GM19467 (cell line): ENCODE results near the gene CCM2L.
"Not testable (repeated sequence)": the region's sequence is repeated elsewhere in the genome, so short reads cannot be mapped to it uniquely, and the experiment has no call there.

Experiments used
- ATAC-seq: cut with Tn5 transposase; IDR thresholded peaks from one replicate; pipeline ENCODE4 v1.9.1; 2021; ENCODE audit warnings: mild to moderate bottlenecking, moderate library complexity; ENCODE audit not compliant: unreplicated experiment

CCM2L gene

DNA sequence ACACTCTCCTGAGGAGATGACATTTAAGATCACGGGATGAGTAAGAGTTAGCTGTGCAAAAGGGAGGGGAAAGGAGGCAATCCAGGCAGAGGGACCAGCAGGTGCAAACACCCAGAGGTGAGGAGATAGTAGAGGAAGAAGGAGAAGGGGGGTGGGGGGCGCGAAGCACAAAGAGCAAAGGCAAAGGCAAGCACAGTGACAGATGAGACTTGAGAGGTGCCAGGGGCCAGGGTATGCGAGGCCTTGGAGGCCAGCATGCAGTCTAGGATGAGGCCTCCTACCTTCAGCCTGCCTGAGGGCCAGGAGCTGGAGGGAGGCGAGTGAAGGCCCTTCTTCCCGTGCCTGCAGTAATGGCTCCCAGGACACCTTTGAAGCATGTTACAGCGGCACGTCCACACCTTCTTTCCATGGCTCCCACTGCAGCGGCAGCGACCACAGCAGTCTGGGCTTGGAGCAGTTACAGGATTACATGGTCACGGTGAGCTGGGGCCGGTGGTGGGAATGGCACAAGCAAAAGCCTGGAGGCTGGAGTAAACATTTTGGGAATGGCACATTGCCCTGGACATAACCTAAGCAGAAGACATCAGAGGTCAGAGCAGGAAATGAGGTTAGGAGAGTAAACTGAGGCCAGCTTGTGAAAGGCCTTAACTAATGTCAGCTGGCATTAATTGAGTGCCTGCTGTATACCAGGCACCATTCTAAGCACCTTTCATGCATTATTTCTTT is 18.6 kb downstream of the CCM2L start:
- no peak for ATAC-seq

DNA sequence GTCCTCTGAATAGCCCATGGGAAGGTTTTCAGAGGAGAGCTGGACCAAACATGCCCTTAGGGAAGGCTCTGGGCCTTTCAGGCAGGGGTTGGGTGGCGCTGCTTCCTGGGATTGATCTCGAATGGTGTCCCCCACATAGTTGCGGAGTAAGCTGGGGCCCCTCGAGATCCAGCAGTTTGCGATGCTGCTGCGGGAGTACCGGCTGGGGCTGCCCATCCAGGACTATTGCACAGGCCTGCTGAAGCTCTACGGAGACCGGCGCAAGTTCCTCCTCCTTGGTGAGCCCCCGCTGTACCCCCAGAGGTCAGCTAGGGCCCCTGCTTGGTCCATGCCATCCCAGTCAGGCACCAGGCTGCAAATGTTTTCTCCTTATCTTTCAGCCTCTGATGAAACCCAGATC is 19.3 kb downstream of the CCM2L start:
- ATAC-seq: no peak

DNA sequence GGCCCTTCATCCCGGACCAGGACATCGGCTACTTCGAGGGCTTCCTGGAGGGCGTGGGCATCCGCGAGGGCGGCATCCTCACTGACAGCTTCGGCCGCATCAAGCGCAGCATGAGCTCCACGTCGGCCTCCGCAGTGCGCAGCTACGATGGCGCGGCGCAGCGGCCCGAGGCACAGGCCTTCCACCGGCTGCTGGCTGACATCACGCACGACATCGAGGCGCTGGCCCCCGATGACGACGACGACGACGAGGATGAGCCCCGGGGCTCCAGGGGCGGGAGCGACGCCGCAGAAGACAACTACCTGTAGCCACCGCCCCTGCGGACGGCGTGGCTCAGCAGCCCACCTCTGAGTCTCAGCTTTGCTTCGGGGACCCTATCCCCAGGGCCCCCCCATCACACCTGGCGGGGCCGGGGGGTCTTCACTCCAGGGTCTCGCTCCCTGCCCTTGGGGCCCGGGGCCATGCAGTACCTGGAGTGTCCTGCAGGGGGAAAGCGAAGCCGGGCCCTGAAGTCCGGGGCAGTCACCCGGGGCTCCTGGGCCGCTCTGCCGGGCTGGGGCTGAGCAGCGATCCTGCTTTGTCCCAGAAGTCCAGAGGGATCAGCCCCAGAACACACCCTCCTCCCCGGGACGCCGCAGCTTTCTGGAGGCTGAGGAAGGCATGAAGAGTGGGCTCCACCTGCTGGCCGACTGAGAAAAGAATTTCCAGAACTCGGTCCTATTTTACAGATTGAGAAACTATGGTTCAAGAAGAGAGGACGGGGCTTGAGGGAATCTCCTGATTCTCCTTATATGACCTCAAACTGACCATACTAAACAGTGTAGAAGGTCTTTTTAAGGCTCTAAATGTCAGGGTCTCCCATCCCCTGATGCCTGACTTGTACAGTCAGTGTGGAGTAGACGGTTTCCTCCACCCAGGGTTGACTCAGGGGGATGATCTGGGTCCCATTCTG is 21.0 kb downstream of the CCM2L start:
- ATAC-seq: no peak

DNA sequence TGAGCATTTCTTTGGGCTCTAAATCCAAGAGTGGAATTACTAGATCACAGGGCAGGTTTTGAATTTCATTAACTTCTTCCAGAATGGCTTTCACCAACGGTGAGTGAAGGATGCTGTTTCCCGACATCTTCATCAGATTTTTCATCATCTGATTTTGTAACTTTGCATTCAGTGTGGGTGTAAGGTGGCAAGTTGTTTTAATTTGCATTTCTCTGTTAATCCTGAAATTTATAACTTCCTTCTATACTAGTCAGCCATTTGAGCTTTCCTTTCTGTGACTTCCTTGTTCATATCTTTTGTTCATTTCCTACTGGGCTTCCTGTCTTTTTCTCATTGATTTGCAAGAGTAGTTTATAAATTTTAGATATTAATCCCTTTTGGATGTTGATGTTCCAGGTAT is 23.1 kb downstream of the CCM2L start:
- ATAC-seq: no peak

DNA sequence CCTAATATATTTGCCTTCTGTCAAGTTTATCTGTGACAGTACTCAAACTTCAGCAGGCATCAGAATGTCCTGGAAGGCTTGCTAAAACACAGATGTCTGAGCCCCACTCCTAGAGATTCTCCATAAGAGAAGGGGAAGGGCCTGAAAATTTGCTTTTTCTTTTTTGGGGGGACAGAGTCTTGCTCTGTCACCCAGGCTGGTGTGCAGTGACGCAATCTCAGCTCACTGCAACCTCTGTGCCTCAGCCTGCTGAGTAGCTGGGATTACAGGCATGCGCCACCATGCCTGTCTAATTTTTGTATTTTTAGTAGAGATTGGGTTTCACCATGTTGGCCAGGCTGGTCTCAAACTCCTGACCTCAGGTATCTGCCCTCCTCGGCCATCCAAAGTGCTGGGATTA is 23.5 kb downstream of the CCM2L start:
- not testable (repeated sequence) for ATAC-seq

DNA sequence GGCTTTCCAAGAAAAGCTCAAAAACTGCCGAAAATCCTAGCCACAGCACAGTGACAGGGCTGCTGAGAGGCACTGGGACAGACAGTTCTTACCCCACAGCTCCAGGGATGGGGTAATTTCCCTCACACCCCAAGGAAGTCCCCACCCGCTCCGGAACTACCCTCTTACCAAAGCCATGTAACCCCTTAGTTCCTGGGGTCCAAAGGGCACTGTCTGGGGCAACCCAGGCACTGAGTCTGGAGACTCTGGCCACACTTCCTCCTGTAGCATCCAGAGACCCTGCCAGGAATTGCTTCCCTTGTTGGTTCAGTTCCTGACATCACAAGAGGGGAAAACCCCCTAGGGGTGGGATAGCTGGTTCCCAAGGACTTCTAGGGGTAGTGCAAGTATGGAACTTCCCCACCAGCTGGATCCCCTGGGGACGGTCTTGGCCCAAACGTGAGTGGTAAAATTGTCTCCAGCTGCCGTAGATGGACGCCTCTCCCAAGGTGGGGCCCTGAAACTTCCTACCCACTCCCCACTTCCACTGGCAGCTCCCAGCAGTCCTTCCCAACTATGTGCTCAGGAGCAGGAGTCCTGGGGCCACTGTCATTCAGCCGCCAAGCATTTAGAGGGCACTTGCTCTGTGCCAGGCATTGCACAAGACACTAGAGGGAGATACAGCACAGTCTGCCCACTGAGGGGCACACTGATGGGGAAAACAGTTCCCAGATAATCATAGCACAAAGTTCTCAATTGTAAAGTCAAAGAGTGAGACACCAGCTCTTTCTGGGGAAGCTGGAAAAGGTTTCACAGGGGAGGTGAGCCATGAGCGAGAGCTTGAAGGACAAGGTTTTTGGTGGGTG is 24.6 kb downstream of the CCM2L start:
- ATAC-seq: no peak

DNA sequence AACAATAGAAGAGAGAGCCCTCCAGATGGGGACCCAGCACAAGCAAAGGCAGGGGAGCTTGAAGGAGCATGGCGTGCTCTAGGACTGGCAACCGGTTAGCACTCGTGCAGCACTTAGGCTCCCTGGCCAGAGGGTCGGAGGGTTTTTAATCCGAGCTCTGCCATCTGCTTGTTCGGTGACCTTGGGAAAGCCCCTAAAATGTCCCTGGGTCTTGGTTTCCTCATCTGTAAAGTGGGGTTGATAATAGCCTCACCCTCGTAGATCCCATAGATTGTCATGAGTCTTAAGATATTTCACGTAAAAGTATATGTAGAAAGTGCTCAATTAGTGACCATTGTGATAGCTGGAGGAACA is 25.2 kb downstream of the CCM2L start:
- no peak for ATAC-seq

DNA sequence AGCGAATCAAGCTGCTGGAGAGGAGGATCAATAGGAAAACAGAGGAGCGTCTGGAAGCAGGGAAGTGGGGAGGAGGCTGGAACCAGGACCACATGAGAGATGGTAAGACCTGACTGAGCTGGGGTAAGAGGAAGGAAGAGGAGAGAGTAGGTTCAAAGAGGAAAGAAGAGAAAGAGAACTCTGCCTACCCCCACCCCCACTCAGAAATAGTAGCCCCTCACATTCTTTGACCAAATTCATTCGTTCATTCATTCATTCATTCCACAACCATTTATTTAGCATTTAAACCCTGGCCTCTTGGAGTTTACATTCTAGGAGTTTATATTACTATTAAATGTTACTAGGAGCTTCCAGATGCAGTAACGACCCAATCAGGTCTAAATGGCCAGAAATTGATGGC is 26.0 kb downstream of the CCM2L start:
- ATAC-seq: no peak

DNA sequence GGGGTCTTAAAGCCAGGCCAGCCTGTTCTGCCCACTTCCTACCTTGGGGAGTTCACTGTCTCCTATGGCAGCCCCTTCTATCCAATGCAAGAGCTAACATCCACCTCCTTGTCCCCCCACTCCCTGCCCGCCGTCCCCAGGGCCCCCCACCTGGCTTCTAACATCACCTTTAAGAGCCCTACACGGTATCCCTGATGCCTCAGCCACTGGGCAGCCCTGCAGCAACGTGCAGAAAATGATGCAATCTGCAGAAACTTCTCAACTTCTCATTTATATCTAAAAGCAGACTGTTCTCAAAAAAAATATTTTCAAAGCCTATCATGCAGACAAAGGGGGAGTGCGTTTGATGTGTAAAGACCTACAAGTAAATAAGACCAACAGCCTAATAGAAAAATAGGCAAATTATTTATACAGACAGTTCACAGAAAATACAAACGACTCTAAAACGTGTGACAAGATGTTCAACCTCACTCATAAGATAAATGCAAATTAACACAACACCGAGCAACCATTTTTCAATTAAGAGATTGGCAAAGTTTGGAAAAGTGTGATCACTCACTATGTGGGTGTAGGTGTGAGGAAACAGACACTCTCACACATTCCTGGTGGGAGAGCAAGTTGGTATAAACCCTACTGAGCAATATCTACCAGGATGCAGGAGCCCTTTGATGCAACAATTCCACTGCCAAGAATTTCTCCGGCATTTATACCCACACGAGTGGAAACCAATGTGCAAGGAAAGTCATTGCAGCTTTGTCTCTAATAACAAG is 26.7 kb downstream of the CCM2L start:
- no peak for ATAC-seq

DNA sequence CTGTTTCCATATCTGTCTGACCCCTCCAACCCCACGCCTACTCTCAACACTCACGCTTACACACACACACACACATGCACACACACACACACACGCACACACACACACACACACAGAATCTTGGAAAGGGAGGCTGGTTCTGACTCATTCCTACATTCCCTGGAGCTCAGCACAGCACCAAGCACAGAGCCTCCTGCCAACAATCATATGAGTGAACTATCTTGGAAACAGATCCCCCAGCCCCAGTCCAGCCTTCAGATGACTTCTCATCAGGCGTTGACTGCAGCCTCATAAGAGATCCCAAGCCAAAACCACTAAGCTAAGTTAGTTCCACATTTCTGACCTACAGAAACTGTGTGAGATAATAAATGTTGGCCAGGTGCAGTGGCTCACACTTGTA is 27.7 kb downstream of the CCM2L start:
- no peak for ATAC-seq

DNA sequence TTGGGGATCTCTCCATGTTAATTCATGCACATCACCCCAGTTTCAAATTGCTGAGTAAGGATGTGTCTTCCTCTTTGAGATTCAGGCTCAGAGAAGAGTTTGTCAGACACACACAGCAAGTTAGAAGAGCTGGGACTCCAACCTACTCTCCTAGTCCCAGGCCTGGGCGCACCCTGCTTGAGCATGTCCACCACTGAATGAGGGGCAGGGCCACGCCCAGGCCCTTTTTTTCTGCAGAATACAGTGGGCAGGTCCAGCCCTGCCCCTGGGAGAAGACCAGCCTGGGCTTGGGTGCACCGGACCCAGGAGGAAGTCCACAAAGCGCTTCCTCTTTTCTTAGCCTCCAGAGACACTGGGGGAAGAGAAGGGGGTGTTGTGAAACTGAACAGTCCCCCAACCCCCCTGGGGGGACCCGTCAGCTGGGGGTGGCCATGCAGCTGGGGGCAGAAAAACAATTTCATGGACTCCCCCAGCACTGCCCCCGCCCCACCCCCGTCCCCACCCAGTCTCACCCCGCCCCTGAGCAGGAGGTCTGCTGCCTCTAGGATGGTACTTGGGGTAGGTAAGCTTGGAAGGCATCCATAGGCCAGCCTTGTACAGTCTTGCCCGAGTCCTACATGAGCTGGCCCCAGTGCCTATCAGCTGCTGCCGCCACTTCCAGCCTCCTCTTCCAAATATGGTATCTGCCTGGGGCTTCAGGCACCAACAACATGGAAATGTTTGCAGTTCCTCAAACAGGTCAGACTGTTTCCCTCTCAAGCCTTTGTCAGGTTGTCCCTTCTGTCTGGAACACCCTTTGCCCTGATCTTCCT is 30.1 kb downstream of the CCM2L start:
- ATAC-seq: no peak

DNA sequence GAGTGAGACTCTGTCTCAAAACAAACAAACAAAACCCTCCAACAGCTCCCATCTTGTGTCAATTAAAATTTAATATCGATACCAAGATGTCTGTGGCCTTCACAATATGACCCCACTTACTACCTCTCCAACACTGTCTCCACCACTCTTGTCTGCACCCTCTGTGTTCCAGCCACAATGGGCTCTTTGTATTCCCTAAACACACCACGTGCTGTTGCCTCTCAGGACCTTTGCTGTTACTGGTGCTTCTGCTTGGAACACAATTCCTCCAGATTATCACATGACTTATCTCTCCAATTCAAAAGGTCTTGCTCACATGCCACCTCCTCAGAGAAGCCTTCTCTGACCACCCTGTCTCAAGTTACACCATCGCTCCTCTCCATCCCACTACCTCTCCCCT is 35.8 kb downstream of the CCM2L start:
- no peak for ATAC-seq

DNA sequence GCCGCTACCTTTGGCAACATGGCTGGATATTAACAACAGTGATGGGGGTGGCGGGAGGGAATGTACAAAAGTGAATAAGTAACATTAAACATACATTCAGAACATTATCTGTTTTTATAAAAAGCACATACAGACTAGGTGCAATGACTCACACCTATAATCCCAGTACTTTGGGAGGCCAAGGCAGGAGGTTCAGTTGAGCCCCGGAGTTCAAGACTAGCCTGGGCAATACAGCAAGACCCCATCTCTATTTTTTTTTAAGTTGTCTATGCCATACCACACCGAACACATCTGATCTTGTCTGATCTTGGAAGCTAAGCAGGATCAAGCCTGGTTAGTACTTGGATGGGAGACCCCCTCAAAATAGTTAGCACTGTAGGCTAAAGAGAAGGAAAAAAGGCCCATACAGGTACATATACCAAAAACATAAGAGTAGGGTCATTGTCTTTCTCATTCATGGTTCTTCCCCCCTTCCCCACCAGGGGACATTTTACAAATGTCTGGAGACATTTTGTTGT is 40.1 kb downstream of the CCM2L start:
- ATAC-seq: no peak

DNA sequence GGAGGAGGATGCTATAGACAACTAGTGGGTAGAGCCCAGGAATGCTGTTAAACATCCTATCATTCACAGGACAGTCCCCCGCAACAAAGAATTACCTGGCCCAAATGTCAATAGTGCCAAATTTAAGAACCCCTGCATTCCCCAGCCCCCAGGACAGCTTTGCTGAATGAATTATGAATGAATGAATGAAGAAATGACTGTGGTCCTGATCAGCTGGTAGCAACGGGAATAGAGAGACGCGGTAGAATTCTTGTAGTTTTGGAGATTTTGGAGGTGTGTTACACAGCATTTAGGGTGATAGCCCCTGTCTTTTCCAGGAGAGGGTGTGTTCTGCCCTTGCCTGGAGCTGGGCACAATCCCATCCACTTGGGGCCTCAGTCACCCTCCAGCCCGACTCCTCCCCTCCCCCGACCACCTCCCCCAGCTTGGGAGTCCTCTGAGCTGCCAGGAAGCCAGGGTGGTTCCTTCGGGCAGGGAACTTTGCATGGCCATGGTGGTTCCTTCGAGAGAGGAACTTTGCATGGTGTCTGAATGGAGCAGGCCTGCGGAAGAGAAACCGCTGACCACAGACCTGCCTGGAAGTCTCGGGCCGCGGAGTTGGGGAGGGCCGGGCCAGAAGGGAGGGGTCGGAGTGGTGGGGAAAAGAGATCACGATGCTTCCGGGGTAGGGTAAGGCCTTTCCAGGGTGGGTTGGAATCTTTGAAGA is 40.8 kb downstream of the CCM2L start:
- no peak for ATAC-seq

DNA sequence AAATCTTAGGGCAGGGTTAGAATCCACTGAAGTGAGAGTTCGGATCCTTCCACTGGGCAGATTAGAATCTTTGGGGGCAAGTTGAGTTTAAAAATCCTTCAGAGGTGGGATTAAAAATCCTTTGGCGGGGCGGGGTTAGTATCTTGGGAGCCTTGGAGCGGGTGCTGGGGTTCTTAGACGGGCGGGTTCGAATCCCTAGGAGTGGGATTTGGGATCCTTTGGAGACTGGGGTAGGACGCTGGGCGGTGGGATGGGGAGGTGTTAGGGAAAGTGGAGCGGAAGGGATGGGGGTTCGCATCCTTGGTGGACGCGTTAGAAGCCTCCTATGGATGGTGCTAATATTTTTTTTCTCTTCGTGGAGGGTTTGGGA is 41.5 kb downstream of the CCM2L start:
- no peak for ATAC-seq

DNA sequence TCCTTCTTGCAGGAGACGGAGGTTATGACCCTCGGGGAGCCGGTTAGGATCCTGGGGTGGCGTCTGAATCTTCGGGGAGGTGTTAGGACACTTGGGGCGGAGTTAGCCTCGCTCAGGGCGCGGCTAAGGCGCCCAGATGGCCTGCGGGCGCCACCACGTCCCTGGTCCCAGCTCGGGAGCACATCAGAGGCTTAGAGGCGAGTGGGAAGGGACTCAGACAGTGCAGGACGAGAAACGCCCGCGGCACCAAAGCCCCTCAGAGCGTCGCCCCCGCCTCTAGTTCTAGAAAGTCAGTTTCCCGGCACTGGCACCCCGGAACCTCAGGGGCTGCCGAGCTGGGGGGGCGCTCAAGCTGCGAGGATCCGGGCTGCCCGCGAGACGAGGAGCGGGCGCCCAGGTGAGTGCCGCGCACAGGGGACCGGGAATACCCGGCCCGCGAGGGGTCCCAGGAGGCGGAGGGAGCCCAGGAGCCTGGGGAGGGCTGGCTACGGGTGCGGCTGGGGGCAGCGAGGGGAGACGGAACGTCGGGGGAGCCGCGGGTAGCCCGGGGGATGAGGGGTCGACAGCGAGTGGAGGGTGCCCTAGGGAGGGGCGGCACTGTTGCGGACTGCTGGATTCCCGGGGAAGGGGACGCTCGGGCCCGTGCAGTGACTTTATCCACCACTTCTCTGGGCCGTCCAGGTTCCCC is 42.0 kb downstream of the CCM2L start, which contains the start of gene HCK:
HCK (plus strand) TSS at position 153 of the 688 bp plus-strand sequence.
- no peak for ATAC-seq

DNA sequence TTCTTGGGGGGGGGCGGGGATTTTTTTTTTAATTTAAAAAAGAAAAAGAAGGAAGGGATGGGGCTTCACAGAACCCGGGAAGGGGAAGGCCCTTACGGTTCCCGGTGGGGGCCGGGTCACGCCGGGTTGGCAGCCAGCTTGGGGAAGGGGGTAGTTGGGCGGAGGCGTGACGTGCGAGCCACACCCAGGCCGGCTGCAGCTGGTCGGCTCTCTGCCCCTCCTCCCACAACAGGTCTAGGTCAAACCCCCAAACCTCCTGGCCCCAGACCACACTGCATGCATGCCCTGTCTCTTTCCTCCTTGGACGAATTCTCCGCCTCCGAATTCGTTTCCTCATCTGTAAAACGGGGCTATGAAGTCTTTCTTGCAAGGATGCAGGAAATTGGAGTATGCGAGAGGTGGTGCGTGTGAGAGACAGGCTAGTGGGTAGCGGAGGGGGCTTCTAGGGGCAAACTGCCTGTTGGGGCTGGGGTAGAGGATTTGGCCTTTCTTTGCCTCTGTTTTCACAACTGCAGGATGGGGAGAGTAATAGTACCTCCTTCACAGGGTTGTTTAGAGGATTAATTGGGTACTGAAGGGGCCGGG is 42.6 kb downstream of the CCM2L start:
- no peak for ATAC-seq

DNA sequence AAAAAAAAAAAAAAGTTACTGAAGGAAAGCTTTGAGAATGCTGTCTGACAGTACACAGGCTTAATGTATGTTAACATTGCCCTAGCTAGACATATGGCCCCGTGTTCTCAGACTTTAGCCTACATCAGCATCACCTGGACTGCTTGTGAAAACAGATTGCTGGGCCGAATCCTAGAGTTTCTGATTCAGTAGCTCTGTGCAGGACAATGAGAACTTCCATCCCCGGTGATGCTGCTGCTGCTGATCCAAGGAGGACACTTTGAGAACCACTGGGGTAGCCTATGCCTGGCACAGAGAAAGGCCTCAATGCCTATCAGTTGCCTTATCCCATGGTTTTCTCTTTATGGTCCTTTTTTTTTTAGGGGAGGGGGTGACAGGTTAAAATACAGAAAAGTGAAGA is 43.4 kb downstream of the CCM2L start:
- no peak for ATAC-seq
